Measurements from ENCODE around the gene RGS10. TPM values are rescaled to one million over a fixed set of nuclear protein-coding genes. Genes with fewer than 3 reads are reported as not detected.

The RGS10 gene
- total and polyA plus RNA-seq, 10 of the 15 experiments (the other 5 are each of a cell fraction or from before 2014, with no cell fraction given) = 72.8 to 193 (median 127) TPM

- Histone ChIP-seq H3K36me3 (ENCODE audit: control insufficient read depth in 2 of 2, insufficient read depth in 2 of 2, low read length in 1 of 2) (no peaks in the 10 kb centered on the region), H4K20me1 (ENCODE audit: control insufficient read depth, insufficient read depth) (no peaks in the 10 kb centered on the region), H2AFZ (ENCODE audit: control insufficient read depth, low read depth, low read length) (no peak overlapping the region), H3K9me3 (replicated peaks; ENCODE audit: control insufficient read depth, insufficient read depth, low read length) (no peaks in the 10 kb centered on the region), H3K9ac (ENCODE audit: control insufficient read depth, insufficient read depth, low read length) (no peak overlapping the region), H3K79me2 (ENCODE audit: control insufficient read depth, insufficient read depth, low read length) (no peaks in the 10 kb centered on the region), H3K27me3 (replicated peaks in 1 of 2; ENCODE audit: control insufficient read depth in 2 of 2, insufficient read depth in 2 of 2, low read length in 1 of 2) (no peaks in the 10 kb centered on the region), H3K4me3 (no peak overlapping the region), H3K4me1 (ENCODE audit: control insufficient read depth, insufficient read depth, low read length) (peaks cover 8% of the 10 kb centered on the region), H3K4me2 (ENCODE audit: control insufficient read depth, insufficient read depth) (no peak overlapping the region), H3K27ac (ENCODE audit: control insufficient read depth, insufficient read depth) (no peak overlapping the region)
- BruUV-seq (replicated peaks) = no TSS peak
- intact Hi-C loops (cut with micrococcal nuclease; ENCODE audit: unreplicated experiment) (loop anchor here (1.0 to 2.0 kb wide), 3 partner anchors 43 to 280 kb away; no protein-coding TSS in a partner anchor), in situ Hi-C loops (cut with MboI) (no loop called here)
- ChIA-PET RAD21 (ENCODE audit: unreplicated experiment) (interaction anchor here (0.7 to 1.8 kb wide), 4 partner anchors 10 to 289 kb away, joined by 4 to 6 read pairs (median 4); no protein-coding TSS in a partner anchor), CTCF (interaction anchor here (0.6 to 3.2 kb wide), 21 partner anchors 10 to 289 kb away, joined by 3 to 31 read pairs (median 5); partner anchors contain the start of gene RGS10), POLR2A (interaction anchor here (0.6 to 0.8 kb wide), 7 partner anchors 30 to 651 kb away, joined by 3 to 10 read pairs (median 5); no protein-coding TSS in a partner anchor), SMC1A (ENCODE audit: uncharacterized antibody, unreplicated experiment) (interaction anchor here (0.6 to 2.6 kb wide), 12 partner anchors 10 to 349 kb away, joined by 3 to 19 read pairs (median 8); partner anchors contain the start of genes GRK5 and RGS10)
- ATAC-seq = no peak
- no peak for DNase-seq (ENCODE audit: low read depth, low spot score)
- TF ChIP-seq TARDBP (IDR thresholded peaks at IDR 0.05; ENCODE audit: borderline replicate concordance) = no peak
- TF ChIP-seq MYB (IDR thresholded peaks at IDR 0.05; ENCODE audit: borderline replicate concordance, low read depth, low read length) = no peak
- no peak for TF ChIP-seq SMAD1 (IDR thresholded peaks at IDR 0.05; ENCODE audit: low read depth, partially characterized antibody)
- TF ChIP-seq EZH2 (IDR thresholded peaks at IDR 0.05; ENCODE audit: borderline replicate concordance, control insufficient read depth, low read depth, low read length) = no peak
- TF ChIP-seq POLR2AphosphoS5 (IDR thresholded peaks at IDR 0.05; ENCODE audit: low read length) = no peak
- TF ChIP-seq CHD1 (IDR thresholded peaks at IDR 0.05; ENCODE audit: low read depth, low read length) = no peak
- TF ChIP-seq BMI1 (IDR thresholded peaks at IDR 0.05; ENCODE audit: borderline replicate concordance) = no peak
- TF ChIP-seq NKRF (conservative IDR thresholded peaks at IDR 0.05) = no peak
- TF ChIP-seq CBX5 (IDR thresholded peaks at IDR 0.05; ENCODE audit: low read depth) = no peak
- no peak for TF ChIP-seq RELA (IDR thresholded peaks at IDR 0.05; ENCODE audit: borderline replicate concordance, partially characterized antibody)
- no peak for TF ChIP-seq MEF2B (IDR thresholded peaks at IDR 0.05; ENCODE audit: partially characterized antibody, poor library complexity, severe bottlenecking)
- no peak for TF ChIP-seq SMAD5 (IDR thresholded peaks at IDR 0.05; ENCODE audit: low read depth)
- TF ChIP-seq PAX8 (IDR thresholded peaks at IDR 0.05) = no peak
- TF ChIP-seq CEBPB (IDR thresholded peaks at IDR 0.05; ENCODE audit: borderline replicate concordance in 1 of 2, low read depth in 2 of 2, low read length in 2 of 2) = no peak
- TF ChIP-seq HDAC2 (IDR thresholded peaks at IDR 0.05) = no peak
- no peak for TF ChIP-seq ZNF274 (IDR thresholded peaks at IDR 0.05; ENCODE audit: insufficient read depth, insufficient read length)
- no peak for TF ChIP-seq MEF2A (IDR thresholded peaks at IDR 0.05; ENCODE audit: insufficient read depth, low read depth, low read length)
- FAIRE-seq = no peak
- 77% methylated on average over 7 of the region's 7 CpGs for WGBS (ENCODE audit: insufficient coverage, insufficient replicate concordance, low lambda C conversion rate, missing lambda C conversion rate)
These were observed 53.8 kb downstream of the RGS10 start for GRCh38 chr10:119488675-119489074.
